ENCODE measurements around the gene TPRKB.
"Not testable (repeated sequence)": the region's sequence is repeated elsewhere in the genome, so short reads cannot be mapped to it uniquely, and the experiment has no call there.

The TPRKB gene

GRCh38 chr2:73705091-73705490 is 32.1 kb downstream of the TPRKB start:
- Histone ChIP-seq H3K9ac (ENCODE audit: low read depth, low read length) (no peak overlapping the region), H3K4me3 (ENCODE audit: low read depth in 1 of 2, low read length in 2 of 2) (no peak overlapping the region), H3K79me2 (ENCODE audit: insufficient read depth, low read length) (no peaks in the 10 kb centered on the region), H3K4me2 (ENCODE audit: insufficient read depth, low read length) (no peak overlapping the region), H3K4me1 (ENCODE audit: insufficient read depth, low read length) (no peaks in the 10 kb centered on the region), H3K36me3 (ENCODE audit: insufficient read depth, low read length) (no peaks in the 10 kb centered on the region), H3K27ac (ENCODE audit: low read length) (no peak overlapping the region), H3K9me3 (ENCODE audit: insufficient read depth, low read length, severe bottlenecking) (no peaks in the 10 kb centered on the region), H3K27me3 (ENCODE audit: insufficient read depth, low read length, poor library complexity) (peaks cover 2% of the 10 kb centered on the region), H4K20me1 (ENCODE audit: insufficient read depth, low read length) (no peaks in the 10 kb centered on the region), H2AFZ (ENCODE audit: low read depth, low read length) (no peak overlapping the region)
- no peak for DNase-seq
- TF ChIP-seq CTCF (IDR thresholded peaks at IDR 0.05; ENCODE audit: borderline replicate concordance, extremely low read depth, low read length, poor library complexity, severe bottlenecking) = no peak
- no peak for TF ChIP-seq EZH2 (IDR thresholded peaks at IDR 0.05; ENCODE audit: borderline replicate concordance, low read depth, low read length, severe bottlenecking)
- no peak for ATAC-seq (ENCODE audit: insufficient read depth, low read depth)

- Histone ChIP-seq H3K4me3 (ENCODE audit: low read depth in 1 of 2, low read length in 2 of 2) (no peak overlapping the region), H3K4me2 (ENCODE audit: insufficient read depth, low read length) (no peak overlapping the region), H3K9ac (ENCODE audit: low read depth, low read length) (no peak overlapping the region), H2AFZ (ENCODE audit: low read depth, low read length) (no peak overlapping the region), H3K79me2 (ENCODE audit: insufficient read depth, low read length) (no peaks in the 10 kb centered on the region), H3K36me3 (ENCODE audit: insufficient read depth, low read length) (no peaks in the 10 kb centered on the region), H3K27me3 (ENCODE audit: insufficient read depth, low read length, poor library complexity) (peaks cover 2% of the 10 kb centered on the region), H4K20me1 (ENCODE audit: insufficient read depth, low read length) (no peaks in the 10 kb centered on the region), H3K4me1 (ENCODE audit: insufficient read depth, low read length) (no peaks in the 10 kb centered on the region), H3K9me3 (ENCODE audit: insufficient read depth, low read length, severe bottlenecking) (no peaks in the 10 kb centered on the region), H3K27ac (ENCODE audit: low read length) (no peak overlapping the region)
- ATAC-seq (ENCODE audit: insufficient read depth, low read depth) (no peak), DNase-seq (no peak)
- TF ChIP-seq EZH2 (IDR thresholded peaks at IDR 0.05; ENCODE audit: borderline replicate concordance, low read depth, low read length, severe bottlenecking) (no peak), CTCF (IDR thresholded peaks at IDR 0.05; ENCODE audit: borderline replicate concordance, extremely low read depth, low read length, poor library complexity, severe bottlenecking) (no peak)
Observed at GRCh38 chr2:73704285-73704684, 32.9 kb downstream of the TPRKB start.

- no peak overlapping the region for H2AFZ ChIP-seq (ENCODE audit: low read depth, low read length)
- no peak overlapping the region for H3K9ac ChIP-seq (ENCODE audit: low read depth, low read length)
- H3K9me3 ChIP-seq (ENCODE audit: insufficient read depth, low read length, severe bottlenecking) = no peaks in the 10 kb centered on the region
- H3K79me2 ChIP-seq (ENCODE audit: insufficient read depth, low read length) = no peaks in the 10 kb centered on the region
- no peaks in the 10 kb centered on the region for H3K4me1 ChIP-seq (ENCODE audit: insufficient read depth, low read length)
- H3K36me3 ChIP-seq (ENCODE audit: insufficient read depth, low read length) = no peaks in the 10 kb centered on the region
- H4K20me1 ChIP-seq (ENCODE audit: insufficient read depth, low read length) = no peaks in the 10 kb centered on the region
- no peak overlapping the region for H3K4me3 ChIP-seq (ENCODE audit: low read depth in 1 of 2, low read length in 2 of 2)
- H3K27ac ChIP-seq (ENCODE audit: low read length) = no peak overlapping the region
- peaks cover 2% of the 10 kb centered on the region for H3K27me3 ChIP-seq (ENCODE audit: insufficient read depth, low read length, poor library complexity)
- H3K4me2 ChIP-seq (ENCODE audit: insufficient read depth, low read length) = no peak overlapping the region
- ATAC-seq (ENCODE audit: insufficient read depth, low read depth) = no peak
- DNase-seq = no peak
- TF ChIP-seq CTCF (IDR thresholded peaks at IDR 0.05; ENCODE audit: borderline replicate concordance, extremely low read depth, low read length, poor library complexity, severe bottlenecking) (peak; percentile 3), EZH2 (IDR thresholded peaks at IDR 0.05; ENCODE audit: borderline replicate concordance, low read depth, low read length, severe bottlenecking) (no peak)
Observed at GRCh38 chr2:73703675-73704074, 33.5 kb downstream of the TPRKB start.

- H3K4me3 ChIP-seq (ENCODE audit: low read depth in 1 of 2, low read length in 2 of 2); H3K27ac ChIP-seq (ENCODE audit: low read length); H3K4me2 ChIP-seq (ENCODE audit: insufficient read depth, low read length); H3K27me3 ChIP-seq (ENCODE audit: insufficient read depth, low read length, poor library complexity); H3K79me2 ChIP-seq (ENCODE audit: insufficient read depth, low read length); H3K4me1 ChIP-seq (ENCODE audit: insufficient read depth, low read length); H3K36me3 ChIP-seq (ENCODE audit: insufficient read depth, low read length); ATAC-seq (ENCODE audit: insufficient read depth, low read depth); H4K20me1 ChIP-seq (ENCODE audit: insufficient read depth, low read length); H2AFZ ChIP-seq (ENCODE audit: low read depth, low read length); DNase-seq; H3K9ac ChIP-seq (ENCODE audit: low read depth, low read length); H3K9me3 ChIP-seq (ENCODE audit: insufficient read depth, low read length, severe bottlenecking): not testable (repeated sequence)
Observed at GRCh38 chr2:73702852-73703493, 34.2 kb downstream of the TPRKB start.
